ENCODE measurements around the gene PHLDB1.

PHLDB1 gene

DNA sequence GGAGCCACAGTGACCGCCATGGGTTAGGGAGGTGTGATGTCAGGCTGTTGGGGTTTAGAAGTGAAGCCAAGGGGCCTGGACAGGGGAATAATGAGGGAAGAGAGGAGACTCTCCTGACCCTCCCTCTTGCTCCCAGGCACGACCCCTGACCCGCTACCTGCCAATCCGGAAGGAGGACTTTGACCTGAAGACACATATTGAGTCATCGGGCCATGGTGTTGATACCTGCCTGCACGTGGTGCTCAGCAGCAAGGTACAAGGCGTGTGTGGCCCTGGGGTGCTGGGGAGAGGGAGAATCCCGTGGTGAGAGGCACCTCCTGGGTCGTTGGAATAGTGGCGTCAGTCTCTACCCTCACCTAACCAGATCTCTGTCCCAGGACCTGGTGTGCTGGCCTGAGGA, 42.5 kb downstream of the PHLDB1 start:
- TF ChIP-seq, protein P1, sequence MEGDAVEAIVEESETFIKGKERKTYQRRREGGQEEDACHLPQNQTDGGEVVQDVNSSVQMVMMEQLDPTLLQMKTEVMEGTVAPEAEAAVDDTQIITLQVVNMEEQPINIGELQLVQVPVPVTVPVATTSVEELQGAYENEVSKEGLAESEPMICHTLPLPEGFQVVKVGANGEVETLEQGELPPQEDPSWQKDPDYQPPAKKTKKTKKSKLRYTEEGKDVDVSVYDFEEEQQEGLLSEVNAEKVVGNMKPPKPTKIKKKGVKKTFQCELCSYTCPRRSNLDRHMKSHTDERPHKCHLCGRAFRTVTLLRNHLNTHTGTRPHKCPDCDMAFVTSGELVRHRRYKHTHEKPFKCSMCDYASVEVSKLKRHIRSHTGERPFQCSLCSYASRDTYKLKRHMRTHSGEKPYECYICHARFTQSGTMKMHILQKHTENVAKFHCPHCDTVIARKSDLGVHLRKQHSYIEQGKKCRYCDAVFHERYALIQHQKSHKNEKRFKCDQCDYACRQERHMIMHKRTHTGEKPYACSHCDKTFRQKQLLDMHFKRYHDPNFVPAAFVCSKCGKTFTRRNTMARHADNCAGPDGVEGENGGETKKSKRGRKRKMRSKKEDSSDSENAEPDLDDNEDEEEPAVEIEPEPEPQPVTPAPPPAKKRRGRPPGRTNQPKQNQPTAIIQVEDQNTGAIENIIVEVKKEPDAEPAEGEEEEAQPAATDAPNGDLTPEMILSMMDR (IDR thresholded peaks at IDR 0.05; ENCODE audit: control insufficient read depth, extremely low read depth, insufficient read depth), result no peak
- H3K4me3 ChIP-seq (ENCODE audit: low read depth, low read length), result no peak overlapping the region
- DNase-seq (ENCODE audit: low read depth), result no peak

DNA sequence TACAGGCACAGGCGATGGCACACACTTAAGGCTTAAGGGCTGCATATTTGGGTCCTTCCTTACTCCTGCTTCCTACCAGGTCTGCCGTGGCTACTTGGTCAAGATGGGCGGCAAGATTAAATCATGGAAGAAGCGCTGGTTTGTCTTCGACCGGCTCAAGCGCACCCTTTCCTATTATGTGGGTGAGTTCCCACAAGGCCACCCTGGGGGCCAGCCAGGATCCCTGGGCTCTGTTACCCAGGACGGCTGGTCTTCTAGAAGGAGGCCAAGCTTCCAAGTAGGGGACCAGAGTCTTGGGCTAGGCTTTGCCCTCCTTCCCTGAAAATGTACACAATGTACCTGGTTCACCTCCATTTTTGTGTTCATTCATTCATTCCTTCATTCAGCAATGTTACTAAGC, 43.0 kb downstream of the PHLDB1 start:
- TF ChIP-seq, protein P1 (IDR thresholded peaks at IDR 0.05; ENCODE audit: control insufficient read depth, extremely low read depth, insufficient read depth), result no peak
- DNase-seq (ENCODE audit: low read depth), result no peak
- no peak overlapping the region for H3K4me3 ChIP-seq (ENCODE audit: low read depth, low read length)

DNA sequence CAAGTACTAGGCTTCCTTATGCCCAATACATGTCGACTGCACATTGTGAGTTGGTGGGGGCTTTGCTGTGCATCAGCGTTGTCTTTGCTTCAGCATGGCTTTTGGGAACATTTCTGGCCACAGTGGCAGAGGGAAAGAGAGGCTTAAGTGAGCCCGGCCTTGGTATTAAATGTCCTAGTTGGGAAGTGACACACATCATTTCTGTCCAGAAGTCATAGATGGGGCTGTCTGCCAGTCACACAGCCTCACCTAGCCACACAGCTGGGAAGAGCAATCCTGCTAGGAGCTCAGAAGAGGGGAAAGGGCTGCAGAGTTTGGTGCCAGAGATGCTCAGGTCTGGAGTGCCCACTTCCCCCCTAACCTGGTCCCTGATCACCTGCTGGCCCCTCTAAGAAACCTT, 44.4 kb downstream of the PHLDB1 start:
- TF ChIP-seq, protein P1 (IDR thresholded peaks at IDR 0.05; ENCODE audit: control insufficient read depth, extremely low read depth, insufficient read depth), result no peak
- DNase-seq (ENCODE audit: low read depth), result no peak
- no peak overlapping the region for H3K4me3 ChIP-seq (ENCODE audit: low read depth, low read length)

DNA sequence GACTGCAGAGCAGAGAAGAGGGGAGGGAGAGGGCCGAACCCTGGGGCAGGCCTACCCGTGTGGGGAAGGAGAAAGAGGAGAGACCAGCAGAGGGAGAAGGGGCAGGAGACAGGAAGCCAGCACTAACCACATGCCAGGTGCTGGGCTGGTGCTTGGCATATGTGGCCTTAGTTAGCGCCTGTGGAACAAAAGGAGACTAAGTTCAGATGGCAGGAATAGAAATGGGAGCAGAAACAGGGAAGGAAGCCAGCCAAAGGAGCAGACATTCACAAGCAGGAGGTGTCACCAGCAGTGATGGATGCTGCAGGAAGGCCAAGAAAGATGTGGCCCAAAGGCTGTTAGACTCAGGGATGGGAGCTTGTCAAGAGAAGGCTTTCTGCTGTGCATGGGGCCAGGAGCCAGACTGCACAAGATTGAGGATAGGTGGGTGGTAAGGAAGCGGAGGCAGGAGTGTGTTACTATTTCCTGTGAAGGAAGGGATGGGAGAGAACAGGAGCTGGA, 45.3 kb downstream of the PHLDB1 start:
- TF ChIP-seq, protein P1 (IDR thresholded peaks at IDR 0.05; ENCODE audit: control insufficient read depth, extremely low read depth, insufficient read depth), result no peak
- no peak overlapping the region for H3K4me3 ChIP-seq (ENCODE audit: low read depth, low read length)
- no peak for DNase-seq (ENCODE audit: low read depth)

DNA sequence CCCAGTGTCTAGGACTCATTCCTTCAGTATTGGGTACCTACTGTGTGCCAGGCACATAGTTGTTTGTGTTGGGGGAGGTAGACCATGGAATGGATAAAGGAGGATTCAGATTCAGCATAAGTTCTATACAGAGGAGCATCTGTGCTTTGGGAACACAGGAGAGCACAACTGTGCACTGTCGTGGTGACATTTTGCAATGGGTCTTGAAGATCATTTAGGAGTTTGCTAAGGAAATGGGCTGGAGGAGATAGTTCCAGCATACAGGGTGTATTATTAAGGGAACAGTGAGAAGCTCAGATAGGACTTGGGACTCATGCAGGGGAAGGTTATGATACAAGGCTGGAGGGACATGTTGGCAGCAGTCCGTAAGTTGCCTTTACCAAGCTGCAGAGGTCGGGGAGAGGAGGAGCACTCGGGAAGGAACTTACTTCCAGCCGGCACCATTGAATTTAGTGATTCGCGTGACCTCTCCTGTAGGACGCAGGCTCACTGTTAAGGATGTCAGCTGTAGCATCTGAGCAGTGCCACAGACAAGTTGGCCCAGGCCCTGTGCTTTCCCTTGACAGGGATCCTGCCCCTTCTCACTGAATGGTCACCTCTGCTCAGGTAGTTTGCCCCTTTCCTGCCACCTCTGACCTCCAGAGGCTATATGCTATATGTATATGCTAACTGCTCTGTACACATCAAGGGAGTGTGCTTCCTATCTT, 46.4 kb downstream of the PHLDB1 start:
- DNase-seq (ENCODE audit: low read depth), result no peak
- no peak overlapping the region for H3K4me3 ChIP-seq (ENCODE audit: low read depth, low read length)
- TF ChIP-seq, protein P1 (IDR thresholded peaks at IDR 0.05; ENCODE audit: control insufficient read depth, extremely low read depth, insufficient read depth), result no peak

DNA sequence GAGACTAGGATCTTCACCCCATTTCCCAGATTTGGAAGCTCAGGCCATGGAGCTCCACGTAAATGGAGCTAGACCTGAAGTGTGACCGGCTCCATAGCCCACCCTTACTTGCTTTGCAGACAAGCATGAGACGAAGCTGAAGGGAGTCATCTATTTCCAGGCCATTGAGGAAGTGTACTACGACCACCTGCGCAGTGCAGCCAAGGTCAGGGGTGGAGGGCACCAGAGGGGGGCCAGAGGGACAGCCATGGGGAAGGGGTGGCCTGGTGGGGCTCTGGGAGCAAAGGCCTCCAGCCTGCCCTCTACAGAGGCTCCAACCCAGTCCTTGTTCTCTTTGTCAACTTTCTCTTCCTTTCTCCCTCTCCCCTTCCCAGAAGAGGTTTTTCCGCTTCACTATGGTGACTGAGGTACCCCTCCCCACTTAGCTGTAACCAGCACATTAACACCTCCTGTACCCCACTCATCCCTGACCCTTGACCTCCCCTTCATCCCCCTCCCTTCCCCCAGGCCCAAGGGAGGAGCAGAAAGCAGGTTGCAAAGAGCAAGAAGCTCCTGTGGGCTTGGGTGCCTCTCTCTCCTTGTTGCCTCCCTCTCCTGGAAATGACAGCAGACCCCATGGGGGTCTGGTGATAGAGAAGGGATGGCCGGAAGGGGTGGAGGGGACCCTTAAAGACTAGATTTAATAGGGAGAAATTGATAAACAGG, 48.2 kb downstream of the PHLDB1 start:
- H3K4me3 ChIP-seq (ENCODE audit: low read depth, low read length), result no peak overlapping the region
- TF ChIP-seq, protein P1 (IDR thresholded peaks at IDR 0.05; ENCODE audit: control insufficient read depth, extremely low read depth, insufficient read depth), result no peak
- DNase-seq (ENCODE audit: low read depth), result no peak

Data from LNCaP clone FGC (cell line).